Stimulated activated CD4-positive, alpha-beta T cell treated with anti-CD3 and anti-CD28 coated beads, TNF-alpha, amount 100 ng/mL, for 24 hours (primary cell): ENCODE results near the gene PGAP6.

Experiments used
- DNase-seq, 3 experiments: peaks; one replicate each; pipeline ENCODE4 v3.0.0-alpha.2; 2020; ENCODE audit warnings: low read depth in 3 of 3

Gene PGAP6

GRCh38 chr16:330741-331140 lies 51.0 kb downstream of the PGAP6 start:
- no peak for DNase-seq

DNA sequence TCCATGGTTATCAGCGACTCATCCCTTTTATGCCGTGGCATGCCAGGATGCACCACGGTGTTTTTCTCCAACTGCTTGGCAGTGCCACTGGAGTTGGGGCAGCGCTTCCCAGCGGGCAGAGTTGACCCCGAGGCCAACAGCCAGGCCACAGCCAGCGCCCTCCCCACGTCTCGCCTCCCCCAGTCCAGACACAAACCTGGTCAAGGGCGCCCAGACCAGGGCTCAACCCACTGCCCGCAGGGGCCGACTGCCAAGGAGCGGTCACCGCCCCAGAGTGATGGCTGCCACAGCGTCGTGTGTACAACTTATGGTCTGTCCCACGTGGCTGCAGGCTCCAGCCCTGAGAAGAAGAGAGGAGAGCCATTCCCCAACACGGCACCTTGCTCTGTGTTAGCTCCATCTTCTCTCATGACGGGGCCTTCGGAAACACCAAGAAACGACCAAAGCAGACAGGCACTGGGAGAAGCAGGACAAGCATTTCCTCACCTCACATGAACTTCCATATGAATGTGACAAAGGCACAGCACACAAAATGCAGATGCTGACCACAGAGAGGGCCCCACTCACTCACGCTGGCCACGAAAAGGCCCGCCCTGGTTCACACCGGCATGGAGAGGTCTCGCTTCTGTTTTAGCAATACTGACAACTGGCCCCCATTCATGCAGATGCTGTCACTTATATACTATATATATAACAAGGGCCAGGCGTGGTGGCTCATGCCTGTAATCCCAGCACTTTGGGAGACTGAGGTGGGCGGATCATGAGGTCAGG lies 56.2 kb downstream of the PGAP6 start:
- no peak for DNase-seq

- DNase-seq = peak; percentile 15 to 54 (median 15)
Observed at GRCh38 chr16:324451-325334, 57.1 kb downstream of the PGAP6 start.

DNA sequence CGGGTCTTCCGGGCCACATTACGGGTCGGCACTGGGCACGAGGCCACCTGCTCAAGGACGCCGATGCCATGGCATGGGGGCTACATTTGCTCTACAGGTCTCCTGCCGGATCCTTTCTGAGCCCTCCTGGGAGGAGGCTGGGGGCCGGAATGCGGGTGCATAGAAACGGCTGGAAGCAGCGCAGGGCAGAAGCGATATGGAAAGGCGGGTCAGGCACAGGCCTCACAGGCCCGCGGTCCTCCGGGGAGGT lies 57.7 kb downstream of the PGAP6 start:
- DNase-seq = no peak

DNA sequence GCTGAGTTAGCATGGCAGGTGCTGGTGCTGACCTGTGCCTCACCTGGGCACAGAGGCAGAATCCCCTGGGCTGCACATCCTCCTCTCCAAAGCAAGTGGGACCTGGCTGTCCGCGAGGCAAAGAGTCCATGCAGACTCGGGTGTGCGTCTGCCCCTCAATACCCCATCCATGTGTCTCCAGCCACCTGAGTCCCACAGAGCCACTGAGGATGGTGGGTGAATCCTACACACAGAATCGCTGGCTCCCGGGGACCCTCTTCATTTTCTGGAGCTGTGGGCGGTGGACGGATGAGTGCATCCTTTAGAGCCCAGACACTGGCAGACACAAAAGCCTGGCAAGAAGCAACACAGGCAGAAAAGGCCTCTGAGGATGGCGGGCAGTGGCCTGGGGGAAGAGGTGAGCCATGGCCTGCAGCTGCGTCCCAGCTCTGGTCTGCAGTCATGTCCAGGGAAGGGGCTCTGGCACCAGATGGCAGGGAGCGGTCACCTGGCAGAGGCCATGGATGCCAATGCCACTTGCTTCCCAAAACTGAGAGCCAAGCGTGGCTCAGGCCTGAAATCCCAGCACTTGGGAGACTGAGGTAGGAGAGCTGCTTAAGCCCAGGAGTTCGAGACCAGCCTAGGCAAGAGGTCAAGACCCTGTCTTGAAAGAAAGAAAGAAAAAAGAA lies 59.2 kb downstream of the PGAP6 start:
- no peak for DNase-seq

DNA sequence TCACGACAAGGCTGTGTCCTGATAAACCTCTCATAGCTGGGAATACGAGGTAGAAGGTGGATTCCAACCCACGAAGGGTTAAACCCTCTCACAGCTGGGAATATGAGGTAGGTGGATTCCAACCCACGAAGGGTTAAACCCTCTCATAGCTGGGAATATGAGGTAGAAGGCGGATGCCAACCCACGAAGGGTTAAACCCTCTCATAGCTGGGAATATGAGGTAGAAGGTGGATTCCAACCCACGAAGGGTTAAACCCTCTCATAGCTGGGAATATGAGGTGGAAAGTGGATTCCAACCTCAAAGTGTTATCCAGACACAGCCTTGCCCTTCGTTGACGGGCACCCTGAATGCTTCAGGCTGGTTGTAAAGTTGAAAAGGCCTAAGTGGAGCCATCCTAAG lies 60.2 kb downstream of the PGAP6 start:
- no peak for DNase-seq
